B cell (primary cell): ENCODE data around the gene HBA2. TPM values are rescaled to one million over a fixed set of nuclear protein-coding genes. Genes with fewer than 3 reads are reported as not detected.

ENCODE experiments used
- ATAC-seq: fragments of 200-7000 bp; cut with Tn5 transposase; one replicate; pipeline ENCODE4 v1.10.0; 2021; ENCODE audit warnings: low read depth, mild to moderate bottlenecking, moderate number of reproducible peaks, moderate library complexity
- CTCF ChIA-PET: fragments of 350-600 bp; sonication (Branson Sonifier 250); formaldehyde crosslinking; loops from one replicate; lab custom pipeline; 2021; ENCODE audit warnings: antibody characterized with exemption, inconsistent platforms; lab: Charles Lee
- POLR2A ChIA-PET: fragments of 350-600 bp; sonication (Branson Sonifier 250); formaldehyde crosslinking; loops from one replicate; lab custom pipeline; 2021; ENCODE audit warnings: antibody characterized with exemption; lab: Charles Lee
- DNase-seq: peaks from one replicate; pipeline ENCODE4 v3.0.0; 2013
- H2AFZ ChIP-seq: 2 replicates; pipeline ENCODE4 v1.6.1; 2012; ENCODE audit warnings: mild to moderate bottlenecking, low read depth, low read length; ENCODE audit not compliant: insufficient read depth, poor library complexity, severe bottlenecking
- H3K27ac ChIP-seq, 2 donors: 1 replicate in 1 of 2; 2 replicates in 1 of 2; pipeline ENCODE4 v1.5.1; 2012 to 2013; ENCODE audit warnings: low read length in 2 of 2, mild to moderate bottlenecking in 2 of 2, moderate library complexity in 1 of 2
- H3K27me3 ChIP-seq, 4 experiments: fragments of 200-600 bp in 1 of 4; sonication (generic) in 1 of 4; replicated peaks in 1 of 4; 1 replicate in 2 of 4; 2 replicates in 2 of 4; pipeline versions ENCODE4 v1.6.1 to v1.7.0; 2013 to 2016; ENCODE audit warnings: low read length in 3 of 4, mild to moderate bottlenecking in 2 of 4, mixed read lengths in 1 of 4, moderate library complexity in 1 of 4; ENCODE audit not compliant: insufficient read depth in 4 of 4, control insufficient read depth in 3 of 4; ENCODE audit errors: control extremely low read depth in 1 of 4
- H3K36me3 ChIP-seq, 2 experiments: replicated peaks in 1 of 2; 1 replicate in 1 of 2; 2 replicates in 1 of 2; pipeline versions ENCODE4 v1.6.1 to v1.7.1; 2013; ENCODE audit warnings: low read length in 1 of 2; ENCODE audit not compliant: insufficient read depth in 2 of 2, control insufficient read depth in 1 of 2; ENCODE audit errors: control extremely low read depth in 1 of 2, extremely low read depth in 1 of 2
- H3K4me1 ChIP-seq, 2 donors: fragments of 200-600 bp in 1 of 2; sonication (generic) in 1 of 2; 1 replicate in 1 of 2; 2 replicates in 1 of 2; pipeline versions ENCODE4 v1.5.1 to v1.6.1; 2013 to 2017; ENCODE audit warnings: low read length in 2 of 2; ENCODE audit not compliant: control insufficient read depth in 2 of 2, insufficient read depth in 2 of 2
- H3K4me2 ChIP-seq: replicated peaks from 2 replicates; pipeline ENCODE3; 2012; ENCODE audit warnings: mild to moderate bottlenecking, low read depth, low read length; ENCODE audit not compliant: poor library complexity, severe bottlenecking
- H3K4me3 ChIP-seq, 5 experiments: fragments of 200-600 bp in 1 of 5; sonication (generic) in 1 of 5; 1 replicate in 3 of 5; 2 replicates in 2 of 5; pipeline versions ENCODE4 v1.5.1 to v1.7.0; 2011 to 2016; ENCODE audit warnings: low read length in 4 of 5, mild to moderate bottlenecking in 4 of 5, low read depth in 2 of 5, control low read depth in 1 of 5, moderate library complexity in 1 of 5; ENCODE audit not compliant: insufficient read depth in 1 of 5; ENCODE audit errors: control extremely low read depth in 1 of 5, extremely low read depth in 1 of 5
- H3K79me2 ChIP-seq: fragments of 200-600 bp; sonication (generic); one replicate; pipeline ENCODE4 v1.6.0; 2016; ENCODE audit warnings: low read length; ENCODE audit not compliant: control insufficient read depth, insufficient read depth
- H3K9ac ChIP-seq: fragments of 200-600 bp; sonication (generic); 2 replicates; pipeline ENCODE4 v1.6.1; 2017; ENCODE audit warnings: mild to moderate bottlenecking, low read length, moderate library complexity
- H3K9me3 ChIP-seq, 3 donors: one replicate each; pipeline versions ENCODE4 v1.6.1 to v1.7.1; 2013; ENCODE audit warnings: low read length in 2 of 3; ENCODE audit not compliant: control insufficient read depth in 2 of 3, insufficient read depth in 1 of 3; ENCODE audit errors: control extremely low read depth in 1 of 3
- H4K20me1 ChIP-seq: 2 replicates; pipeline ENCODE4 v1.6.0; 2012; ENCODE audit warnings: mild to moderate bottlenecking, low read length; ENCODE audit not compliant: insufficient read depth, control insufficient read depth, poor library complexity, severe bottlenecking
- H3K27ac Mint-ChIP-seq: one replicate; pipeline ENCODE4 v1.8.0; 2021; ENCODE audit warnings: mixed read lengths
- H3K27me3 Mint-ChIP-seq: one replicate; pipeline ENCODE4 v1.8.0; 2021; ENCODE audit warnings: mixed read lengths
- H3K4me1 Mint-ChIP-seq: one replicate; pipeline ENCODE4 v1.8.0; 2021; ENCODE audit warnings: mixed read lengths
- H3K4me3 Mint-ChIP-seq: one replicate; pipeline ENCODE4 v1.8.0; 2021; ENCODE audit warnings: mixed read lengths
- H3K9me3 Mint-ChIP-seq: one replicate; pipeline ENCODE4 v1.8.0; 2022; ENCODE audit warnings: mixed read lengths; ENCODE audit not compliant: insufficient read depth
- EZH2 ChIP-seq: IDR thresholded peaks from 2 replicates; pipeline ENCODE4 v1.6.1; 2012; ENCODE audit warnings: borderline replicate concordance, low read depth, mild to moderate bottlenecking, moderate library complexity, low read length; ENCODE audit not compliant: insufficient read depth, poor library complexity, severe bottlenecking
- WGBS: methylation state at CpG from one replicate; pipeline ENCODE4 v1.1.5; 2013; ENCODE audit warnings: missing lambda C conversion rate; ENCODE audit not compliant: insufficient coverage; 5-methylcytosine and 5-hydroxymethylcytosine counted together
- intact Hi-C: fragments of 100-400 bp; cut with micrococcal nuclease; formaldehyde crosslinking; loops from one replicate; pipeline ENCODE4 v1.10.0; 2022
- polyA plus RNA-seq: library from polyadenylated mRNA; depleted of rRNA; stranded (reverse); fragments of >200 nt; gene quantifications from 2 replicates; pipeline ENCODE4 v1.2.3, GENCODE V29; 2012
- total RNA-seq, 2 donors: library from RNA; stranded (reverse); fragments of 120-200 nt in 1 of 2; gene quantifications; 1 replicate in 1 of 2; 2 replicates in 1 of 2; pipeline versions ENCODE4 v1.2.3 to v1.2.4, GENCODE V29; 2013 to 2022
- TF ChIP-seq, protein P1 (sequence below): fragments of 200-600 bp; IDR thresholded peaks from one replicate; pipeline ENCODE4 v1.8.0; 2022; ENCODE audit warnings: antibody characterized with exemption, mild to moderate bottlenecking

Gene HBA2
- total and polyA plus RNA-seq, 2 donors (not counting 1 experiment from before 2014, with no cell fraction given): 75.6 to 179 TPM

DNA sequence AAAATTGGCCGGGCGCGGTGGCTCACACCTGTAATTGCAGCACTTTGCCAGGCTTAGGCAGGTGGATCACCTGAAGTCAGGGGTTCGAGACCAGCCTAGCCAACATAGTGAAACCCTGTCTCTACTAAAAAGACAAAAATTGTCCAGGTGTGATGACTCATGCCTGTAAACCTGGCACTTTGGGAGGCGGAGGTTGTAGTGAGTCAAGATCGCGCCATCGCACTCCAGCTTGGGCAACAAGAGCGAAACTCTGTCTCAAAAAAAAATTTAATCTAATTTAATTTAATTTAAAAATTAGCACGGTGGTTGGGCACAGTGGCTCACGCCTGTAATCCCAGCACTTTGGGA, 6.0 kb downstream of the HBA2 start:
- H3K9me3 Mint-ChIP-seq: no peaks in the 10 kb centered on the region
- H3K27ac ChIP-seq: no peak overlapping the region
- 84% methylated on average over 4 of the region's 11 CpGs for WGBS
- H3K4me3 ChIP-seq: no peak overlapping the region
- intact Hi-C loops: no loop called here
- peaks cover 34% of the 10 kb centered on the region for H3K27me3 Mint-ChIP-seq
- no peak overlapping the region for H3K4me2 ChIP-seq
- DNase-seq: no peak
- CTCF ChIA-PET: interaction anchor here (1.6 kb wide), 1 partner anchor 113 kb away, joined by 4 read pairs; no protein-coding TSS in a partner anchor
- no peak overlapping the region for H3K9ac ChIP-seq
- TF ChIP-seq, protein P1, sequence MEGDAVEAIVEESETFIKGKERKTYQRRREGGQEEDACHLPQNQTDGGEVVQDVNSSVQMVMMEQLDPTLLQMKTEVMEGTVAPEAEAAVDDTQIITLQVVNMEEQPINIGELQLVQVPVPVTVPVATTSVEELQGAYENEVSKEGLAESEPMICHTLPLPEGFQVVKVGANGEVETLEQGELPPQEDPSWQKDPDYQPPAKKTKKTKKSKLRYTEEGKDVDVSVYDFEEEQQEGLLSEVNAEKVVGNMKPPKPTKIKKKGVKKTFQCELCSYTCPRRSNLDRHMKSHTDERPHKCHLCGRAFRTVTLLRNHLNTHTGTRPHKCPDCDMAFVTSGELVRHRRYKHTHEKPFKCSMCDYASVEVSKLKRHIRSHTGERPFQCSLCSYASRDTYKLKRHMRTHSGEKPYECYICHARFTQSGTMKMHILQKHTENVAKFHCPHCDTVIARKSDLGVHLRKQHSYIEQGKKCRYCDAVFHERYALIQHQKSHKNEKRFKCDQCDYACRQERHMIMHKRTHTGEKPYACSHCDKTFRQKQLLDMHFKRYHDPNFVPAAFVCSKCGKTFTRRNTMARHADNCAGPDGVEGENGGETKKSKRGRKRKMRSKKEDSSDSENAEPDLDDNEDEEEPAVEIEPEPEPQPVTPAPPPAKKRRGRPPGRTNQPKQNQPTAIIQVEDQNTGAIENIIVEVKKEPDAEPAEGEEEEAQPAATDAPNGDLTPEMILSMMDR: no peak
- TF ChIP-seq EZH2: no peak
- peaks cover 14 to 22% of the 10 kb centered on the region in 2 donors for H3K4me1 ChIP-seq
- peaks cover 0 to 52% (median 27%) of the 10 kb centered on the region in 4 experiments for H3K27me3 ChIP-seq
- H3K4me1 Mint-ChIP-seq: peaks cover 26% of the 10 kb centered on the region
- H3K4me3 Mint-ChIP-seq: no peak overlapping the region
- ATAC-seq: no peak
- no peaks in the 10 kb centered on the region for H3K36me3 ChIP-seq
- H3K27ac Mint-ChIP-seq: no peak overlapping the region
- POLR2A ChIA-PET: no interaction called here
- H3K79me2 ChIP-seq: no peaks in the 10 kb centered on the region
- H3K9me3 ChIP-seq: peaks cover 0 to 4% (median 0%) of the 10 kb centered on the region in 3 donors
- H2AFZ ChIP-seq: no peak overlapping the region
- no peaks in the 10 kb centered on the region for H4K20me1 ChIP-seq

DNA sequence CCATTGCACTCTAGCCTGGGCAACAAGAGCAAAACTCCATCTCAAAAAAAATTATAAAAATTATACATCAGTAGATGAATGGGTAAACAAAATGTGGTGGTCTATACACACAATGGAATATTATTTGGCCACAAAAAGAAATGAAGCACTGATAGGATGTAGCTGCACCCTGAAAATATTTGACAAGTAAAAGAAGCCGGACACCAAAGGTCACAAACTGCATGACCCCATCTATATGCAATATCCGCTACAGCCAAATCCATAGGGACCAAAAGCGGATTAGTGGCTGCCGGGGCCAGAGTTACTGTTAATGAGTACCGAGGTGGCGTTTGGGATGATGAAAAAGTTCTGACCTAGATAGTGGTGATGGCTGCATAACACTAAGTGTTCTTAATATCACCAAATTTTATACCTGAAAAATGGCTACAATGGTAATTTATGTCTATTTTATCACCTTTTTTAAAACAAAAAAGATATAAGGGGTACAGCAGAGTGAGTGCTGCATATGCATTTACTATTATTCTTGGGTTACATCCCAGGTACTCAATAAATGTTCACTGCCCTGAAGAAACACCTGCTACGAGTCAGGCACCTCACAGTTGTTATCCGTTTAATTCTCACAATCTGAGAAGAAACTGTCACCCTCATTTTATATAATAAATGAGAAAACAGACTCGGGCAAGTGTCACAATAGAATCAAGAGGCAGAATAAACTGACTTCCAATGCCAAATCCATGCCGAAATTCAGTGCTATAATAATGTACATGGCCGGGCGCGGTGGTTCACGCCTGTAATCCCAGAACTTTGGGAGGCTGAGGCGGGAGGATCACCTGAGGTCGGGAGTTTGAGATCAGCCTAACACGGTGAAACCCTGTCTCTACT, 6.8 kb downstream of the HBA2 start:
- peak overlapping the region; percentile 41 for H3K4me3 Mint-ChIP-seq
- POLR2A ChIA-PET: interaction anchor here (0.6 kb wide), 1 partner anchor 21 kb away, joined by 5 read pairs; no protein-coding TSS in a partner anchor
- no peak overlapping the region for H2AFZ ChIP-seq

More for the DNA sequence above, 6.8 kb downstream of the HBA2 start:
- H3K9me3 Mint-ChIP-seq: no peaks in the 10 kb centered on the region
- H3K27me3 Mint-ChIP-seq: peaks cover 31% of the 10 kb centered on the region
- WGBS: 75% methylated on average over 9 of the region's 17 CpGs
- H3K9me3 ChIP-seq: peaks cover 0 to 4% (median 0%) of the 10 kb centered on the region in 3 donors
- H3K4me3 ChIP-seq: no peak overlapping the region
- H4K20me1 ChIP-seq: no peaks in the 10 kb centered on the region
- H3K9ac ChIP-seq: no peak overlapping the region
- no peaks in the 10 kb centered on the region for H3K79me2 ChIP-seq
- peak overlapping the region; percentile 94 for H3K4me2 ChIP-seq
- TF ChIP-seq EZH2: no peak
- TF ChIP-seq, protein P1: no peak
- H3K4me1 ChIP-seq: peaks cover 14 to 22% of the 10 kb centered on the region in 2 donors
- no peak overlapping the region for H3K27ac ChIP-seq
- CTCF ChIA-PET: interaction anchor here (3.9 to 4.1 kb wide), 2 partner anchors 62 to 73 kb away, joined by 21 to 34 read pairs; no protein-coding TSS in a partner anchor
- H3K27me3 ChIP-seq: peaks cover 0 to 50% (median 27%) of the 10 kb centered on the region in 4 experiments
- H3K4me1 Mint-ChIP-seq: peaks cover 22% of the 10 kb centered on the region
- intact Hi-C loops: loop anchor here (2.0 kb wide), 1 partner anchor 41 kb away; the partner anchor contains the start of gene NPRL3
- DNase-seq (peak; percentile 5), ATAC-seq (no peak)
- no peaks in the 10 kb centered on the region for H3K36me3 ChIP-seq
- no peak overlapping the region for H3K27ac Mint-ChIP-seq
